ENCODE results near the gene ABCB11.

- no peak for TF ChIP-seq POLR2A (IDR thresholded peaks at IDR 0.05)
- peak; percentile 44 to 73 (median 67) for TF ChIP-seq CTCF (IDR thresholded peaks at IDR 0.05)
Measured at GRCh38 chr2:168920504-168921157, 110.5 kb downstream of the ABCB11 start.
